Gastroesophageal sphincter (tissue), 4 donors: Measurements from ENCODE around the gene DGLUCY. TPM values are rescaled to one million over a fixed set of nuclear protein-coding genes. Genes with fewer than 3 reads are reported as not detected.
"Not testable (repeated sequence)": the region's sequence is repeated elsewhere in the genome, so short reads cannot be mapped to it uniquely, and the experiment has no call there.

Experiments
- ATAC-seq: fragments of 150-250 bp; one replicate; pipeline ENCODE4 v1.9.1; 2016; ENCODE audit warnings: mild to moderate bottlenecking, moderate library complexity
- H3K27ac ChIP-seq, 4 donors: fragments of 200-600 bp; sonication (generic) in 3 of 4; 1 replicate in 3 of 4; 2 replicates in 1 of 4; pipeline ENCODE4 v1.5.1; 2016 to 2019
- H3K27me3 ChIP-seq: fragments of 200-600 bp; sonication (generic); one replicate; pipeline ENCODE4 v1.5.1; 2019
- H3K36me3 ChIP-seq, 2 donors: fragments of 200-600 bp; sonication (generic); one replicate each; pipeline ENCODE4 v1.5.1; 2019; ENCODE audit warnings: control low read depth in 1 of 2
- H3K4me1 ChIP-seq, 3 donors: fragments of 200-600 bp; sonication (generic); 1 replicate in 2 of 3; 2 replicates in 1 of 3; pipeline ENCODE4 v1.5.1; 2016 to 2019; ENCODE audit warnings: control low read depth in 2 of 3
- H3K4me3 ChIP-seq, 2 donors: fragments of 200-600 bp; sonication (generic); one replicate each; pipeline ENCODE4 v1.5.1; 2019; ENCODE audit warnings: mild to moderate bottlenecking in 1 of 2, moderate library complexity in 1 of 2
- H3K9me3 ChIP-seq, 3 donors: fragments of 200-600 bp; sonication (generic); one replicate each; pipeline ENCODE4 v1.5.1; 2017 to 2019; ENCODE audit warnings: control low read depth in 2 of 3
- EP300 ChIP-seq: sonication (generic); formaldehyde crosslinking; IDR thresholded peaks from one replicate; pipeline ENCODE4 v1.6.1; 2017; ENCODE audit warnings: antibody characterized with exemption, mild to moderate bottlenecking
- POLR2A ChIP-seq, 2 donors: fragments of 450-650 bp; IDR thresholded peaks; one replicate each; pipeline ENCODE4 v1.6.1; 2017; ENCODE audit warnings: antibody characterized with exemption in 2 of 2, mild to moderate bottlenecking in 2 of 2, moderate library complexity in 1 of 2
- POLR2AphosphoS5 ChIP-seq: sonication (generic); formaldehyde crosslinking; IDR thresholded peaks from one replicate; pipeline ENCODE4 v1.6.1; 2017; ENCODE audit warnings: antibody characterized with exemption
- WGBS, 2 donors: methylation state at CpG; one replicate each; pipeline ENCODE4 v1.1.5; 2018; ENCODE audit warnings: low coverage in 1 of 2; 5-methylcytosine and 5-hydroxymethylcytosine counted together
- total RNA-seq, 4 donors: library from RNA; depleted of rRNA; stranded (reverse); fragments of >200 nt; gene quantifications; one replicate each; pipeline ENCODE4 v1.1.0, GENCODE V29; 2016
- TF ChIP-seq, protein P1 (sequence below), 4 experiments: fragments of 200-600 bp in 2 of 4; fragments of 450-650 bp in 2 of 4; sonication (generic) in 1 of 4; IDR thresholded peaks; one replicate each; pipeline ENCODE4 v1.5.1; 2017 to 2019; ENCODE audit warnings: antibody characterized with exemption in 4 of 4, mild to moderate bottlenecking in 2 of 4, moderate library complexity in 2 of 4

Gene DGLUCY
- total RNA-seq, 4 donors from 2014 or later, result 52.8 to 118 (median 77.3) TPM

DNA sequence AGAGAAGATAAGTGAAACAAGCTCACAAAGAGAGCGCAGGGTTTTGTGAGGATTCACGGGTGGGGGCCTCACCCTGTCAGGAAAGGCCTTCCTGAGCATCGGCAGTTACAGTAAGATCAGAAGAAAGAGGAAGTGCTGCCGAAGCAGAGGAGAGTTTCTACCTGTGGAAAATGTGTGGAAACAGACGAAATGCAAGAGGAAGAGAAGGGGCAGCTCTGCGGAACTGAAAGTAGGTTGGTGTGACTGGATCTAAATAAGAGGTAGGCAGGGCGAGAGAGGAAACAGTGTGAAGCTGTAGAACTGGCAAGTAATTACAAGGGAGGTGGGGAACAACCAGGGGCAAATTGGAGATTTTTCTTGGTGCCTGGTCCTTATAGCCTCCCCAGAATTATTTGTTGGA, 128.0 kb downstream of the DGLUCY start:
- H3K27ac ChIP-seq, result no peak overlapping the region
- WGBS, 2 donors, result 62 to 71% methylated on average over 4 to 7 of the region's 7 CpGs

DNA sequence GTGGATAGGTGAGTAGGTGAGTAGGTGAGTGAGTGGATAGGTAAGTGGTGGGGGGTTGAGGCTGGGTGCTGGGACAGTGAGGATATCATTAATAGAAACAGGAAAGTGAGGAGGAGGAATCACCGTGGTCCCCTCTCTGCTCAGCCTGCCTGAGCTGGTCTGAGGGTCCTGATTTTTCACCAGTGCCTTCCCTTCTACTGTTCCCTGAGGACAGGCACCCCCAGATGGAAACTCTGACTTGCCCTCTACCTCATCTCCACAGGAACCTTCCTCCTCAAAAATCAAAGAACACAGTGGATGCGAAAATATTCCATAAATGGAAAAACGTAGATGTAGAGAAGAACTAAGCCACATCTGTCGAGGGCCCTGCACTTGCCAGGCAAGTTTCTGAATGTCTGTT, 128.8 kb downstream of the DGLUCY start:
- no peak overlapping the region for H3K4me3 ChIP-seq

More for the DNA sequence above, 128.0 kb downstream of the DGLUCY start:
- H3K4me3 ChIP-seq, result peak overlapping the region in 1 of 2 donors; percentile 0
- no peaks in the 10 kb centered on the region for H3K9me3 ChIP-seq
- H3K4me1 ChIP-seq, result peaks cover 0 to 31% (median 0%) of the 10 kb centered on the region in 3 donors
- TF ChIP-seq EP300 (no peak), POLR2A (IDR thresholded peaks at IDR 0.05) (no peak)
- H3K27me3 ChIP-seq, result no peaks in the 10 kb centered on the region
- H3K36me3 ChIP-seq, result no peaks in the 10 kb centered on the region
- no peak for ATAC-seq

DNA sequence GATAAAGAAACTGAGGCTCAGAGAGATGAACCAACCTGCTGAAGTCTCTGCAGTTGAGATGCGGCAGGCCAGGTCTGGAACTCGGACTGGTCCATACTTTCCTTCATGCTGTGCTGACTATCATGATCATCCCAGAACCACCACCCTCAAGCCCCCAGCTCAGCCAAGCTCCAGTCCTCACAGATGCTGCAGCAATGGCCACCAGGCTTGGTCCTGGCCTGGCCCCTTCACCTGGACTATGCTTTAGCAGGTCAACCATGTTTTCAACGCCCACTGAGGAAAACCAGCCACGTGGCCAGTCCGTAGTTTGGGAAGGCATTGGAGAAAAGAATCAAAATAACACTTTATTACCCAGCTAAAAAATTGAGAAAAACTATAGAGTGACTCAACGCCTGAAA, 129.2 kb downstream of the DGLUCY start:
- Histone ChIP-seq H3K4me3 (peak overlapping the region in 1 of 2 donors; percentile 1), H3K4me1 (peaks cover 0 to 31% (median 0%) of the 10 kb centered on the region in 3 donors), H3K36me3 (no peaks in the 10 kb centered on the region), H3K27me3 (no peaks in the 10 kb centered on the region), H3K9me3 (no peaks in the 10 kb centered on the region), H3K27ac (peak overlapping the region in 2 of 4 donors; percentile 34 to 54)
- TF ChIP-seq POLR2A (IDR thresholded peaks at IDR 0.05), result no peak
- TF ChIP-seq POLR2AphosphoS5, result no peak
- TF ChIP-seq, protein P1, sequence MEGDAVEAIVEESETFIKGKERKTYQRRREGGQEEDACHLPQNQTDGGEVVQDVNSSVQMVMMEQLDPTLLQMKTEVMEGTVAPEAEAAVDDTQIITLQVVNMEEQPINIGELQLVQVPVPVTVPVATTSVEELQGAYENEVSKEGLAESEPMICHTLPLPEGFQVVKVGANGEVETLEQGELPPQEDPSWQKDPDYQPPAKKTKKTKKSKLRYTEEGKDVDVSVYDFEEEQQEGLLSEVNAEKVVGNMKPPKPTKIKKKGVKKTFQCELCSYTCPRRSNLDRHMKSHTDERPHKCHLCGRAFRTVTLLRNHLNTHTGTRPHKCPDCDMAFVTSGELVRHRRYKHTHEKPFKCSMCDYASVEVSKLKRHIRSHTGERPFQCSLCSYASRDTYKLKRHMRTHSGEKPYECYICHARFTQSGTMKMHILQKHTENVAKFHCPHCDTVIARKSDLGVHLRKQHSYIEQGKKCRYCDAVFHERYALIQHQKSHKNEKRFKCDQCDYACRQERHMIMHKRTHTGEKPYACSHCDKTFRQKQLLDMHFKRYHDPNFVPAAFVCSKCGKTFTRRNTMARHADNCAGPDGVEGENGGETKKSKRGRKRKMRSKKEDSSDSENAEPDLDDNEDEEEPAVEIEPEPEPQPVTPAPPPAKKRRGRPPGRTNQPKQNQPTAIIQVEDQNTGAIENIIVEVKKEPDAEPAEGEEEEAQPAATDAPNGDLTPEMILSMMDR (IDR thresholded peaks at IDR 0.05), result no peak
- TF ChIP-seq EP300, result no peak
- 25 to 75% methylated on average over 1 to 2 of the region's 6 CpGs for WGBS, 2 donors
- ATAC-seq, result no peak

More for the DNA sequence above, 128.8 kb downstream of the DGLUCY start:
- H3K27me3 ChIP-seq, result no peaks in the 10 kb centered on the region
- WGBS, 2 donors, result 84 to 87% methylated on average over 4 of the region's 4 CpGs
- no peaks in the 10 kb centered on the region for H3K36me3 ChIP-seq
- no peak for ATAC-seq
- H3K27ac ChIP-seq, result peak overlapping the region in 1 of 4 donors; percentile 34
- no peaks in the 10 kb centered on the region for H3K9me3 ChIP-seq
- peaks cover 0 to 31% (median 0%) of the 10 kb centered on the region in 3 donors for H3K4me1 ChIP-seq
- TF ChIP-seq EP300, result no peak
- TF ChIP-seq POLR2AphosphoS5, result no peak
- TF ChIP-seq, protein P1 (IDR thresholded peaks at IDR 0.05), result no peak
- TF ChIP-seq POLR2A (IDR thresholded peaks at IDR 0.05), result no peak

DNA sequence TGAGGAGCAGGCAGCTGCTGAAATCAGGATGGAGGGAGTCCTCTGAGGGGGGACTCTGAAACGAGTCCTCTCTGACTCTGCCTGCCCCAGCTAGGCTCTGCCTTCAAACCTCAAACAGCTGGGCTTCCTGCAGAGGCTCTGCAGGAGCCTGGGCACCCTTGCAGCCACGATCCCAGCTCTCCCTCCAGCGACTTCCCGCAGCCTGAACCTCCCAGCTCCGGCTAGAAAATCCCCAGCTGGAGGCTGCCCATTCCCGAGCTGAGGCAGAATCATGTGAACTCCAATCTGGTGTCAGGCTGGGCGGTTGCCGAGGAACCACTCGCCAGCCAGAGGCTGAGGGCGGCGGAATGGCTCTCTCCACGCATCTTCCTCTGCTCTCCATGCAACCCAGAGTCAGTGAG, 130.6 kb downstream of the DGLUCY start, which contains the start of gene GPR68:
TSS of gene GPR68 (minus strand) at position 204 of the 401 bp plus-strand sequence. CDS start 9,654 bp downstream, outside the sequence.
- Histone ChIP-seq H3K36me3 (no peaks in the 10 kb centered on the region), H3K4me3 (peak within 1 kb of the TSS in 1 of 2 donors; percentile 32), H3K9me3 (no peaks in the 10 kb centered on the region), H3K27ac (peak within 1 kb of the TSS in 3 of 4 donors; percentile 26 to 56 (median 41)), H3K4me1 (peaks cover 0 to 22% (median 0%) of the 10 kb centered on the region in 3 donors), H3K27me3 (no peaks in the 10 kb centered on the region)
- peak; percentile 75 for ATAC-seq
- TF ChIP-seq, protein P1 (IDR thresholded peaks at IDR 0.05), result no peak
- TF ChIP-seq EP300 (no peak), POLR2AphosphoS5 (no peak), POLR2A (IDR thresholded peaks at IDR 0.05) (no peak)
- WGBS, 2 donors, result 0% methylated on average over 2 of the region's 12 CpGs; no CpG with 5 or more reads in 1 of the 2 donors

DNA sequence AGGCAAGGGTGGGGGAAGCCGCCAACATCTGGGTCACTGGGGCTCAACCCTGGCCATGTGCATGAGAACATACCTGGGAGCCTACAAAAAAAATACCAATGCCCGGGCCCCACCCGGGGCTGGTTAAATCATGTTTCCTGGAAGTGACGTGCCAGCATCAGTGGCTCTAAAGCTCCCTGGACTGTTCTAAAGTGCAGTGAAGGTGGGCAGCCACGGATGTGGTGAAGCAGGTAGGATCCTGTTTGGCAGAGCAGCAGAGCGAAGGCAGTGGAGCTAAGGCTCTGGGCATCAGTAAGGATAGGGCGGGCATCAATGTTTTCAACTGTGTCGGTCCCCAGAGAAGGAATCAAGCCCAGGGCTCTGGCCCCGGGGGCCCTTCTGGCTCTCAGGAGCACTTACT, 131.2 kb downstream of the DGLUCY start:
- no peak for ATAC-seq
- 71 to 98% methylated on average over 2 to 4 of the region's 9 CpGs for WGBS, 2 donors
- TF ChIP-seq POLR2A (IDR thresholded peaks at IDR 0.05), result no peak
- no peak for TF ChIP-seq EP300
- TF ChIP-seq POLR2AphosphoS5, result no peak
- TF ChIP-seq, protein P1 (IDR thresholded peaks at IDR 0.05), result no peak
- Histone ChIP-seq H3K9me3 (no peaks in the 10 kb centered on the region), H3K4me3 (peak overlapping the region in 1 of 2 donors; percentile 32), H3K36me3 (no peaks in the 10 kb centered on the region), H3K4me1 (peaks cover 0 to 25% (median 0%) of the 10 kb centered on the region in 3 donors), H3K27ac (peak overlapping the region in 2 of 4 donors; percentile 40 to 56), H3K27me3 (no peaks in the 10 kb centered on the region)

DNA sequence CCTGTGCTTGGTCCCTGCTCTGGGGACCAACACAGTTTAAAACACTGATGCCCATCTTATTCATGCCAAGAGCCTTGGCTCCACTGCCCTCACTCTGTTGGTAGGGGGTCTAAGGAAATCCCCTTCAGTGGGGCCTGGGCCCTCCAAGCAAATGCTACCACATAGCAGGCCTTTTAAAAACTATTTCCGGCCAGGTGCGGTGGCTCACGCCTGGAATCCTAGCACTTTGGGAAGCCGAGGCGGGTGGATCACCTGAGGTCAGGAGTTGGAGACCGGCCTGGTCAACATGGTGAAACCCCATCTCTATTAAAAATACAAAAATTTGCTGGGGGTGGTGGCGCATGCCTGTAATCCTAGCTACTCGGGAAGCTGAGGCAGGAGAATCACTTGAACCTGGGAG, 131.7 kb downstream of the DGLUCY start:
- H3K27me3 ChIP-seq, H3K36me3 ChIP-seq, ATAC-seq, H3K4me3 ChIP-seq, H3K9me3 ChIP-seq: not testable (repeated sequence)
- WGBS, 2 donors, result 40% methylated on average over 1 of the region's 8 CpGs; no CpG with 5 or more reads in 1 of the 2 donors
- H3K27ac ChIP-seq, result peak overlapping the region in 1 of 4 donors; percentile 3
- peaks cover 0 to 30% (median 0%) of the 10 kb centered on the region in 3 donors for H3K4me1 ChIP-seq
